Measurements from ENCODE around the gene CEBPZ. TPM values are rescaled to one million over a fixed set of nuclear protein-coding genes. Genes with fewer than 3 reads are reported as not detected.

Gene CEBPZ
- total RNA-seq, 2 donors from 2014 or later, result 52.6 to 67.7 TPM

GRCh38 chr2:37156071-37156856 is 75.1 kb downstream of the CEBPZ start:
- ATAC-seq (replicated peaks in 1 of 2), result peak; percentile 22 to 31
- Mint-ChIP-seq H3K9me3 (peaks cover 0 to 2% of the 10 kb centered on the region in 2 donors), H3K4me1 (ENCODE audit: low read depth) (peaks cover 32% of the 10 kb centered on the region), H3K27me3 (ENCODE audit: low read depth) (no peaks in the 10 kb centered on the region), H3K27ac (peak overlapping the region; percentile 96), H3K36me3 (ENCODE audit: insufficient read depth in 2 of 2) (peaks cover 14 to 19% of the 10 kb centered on the region in 2 donors), H3K4me3 (peak overlapping the region; percentile 96 to 97)
- DNase-seq, result peak in 1 of 2 donors; percentile 14

- DNase-seq (no peak), ATAC-seq (replicated peaks in 1 of 2) (no peak)
- Mint-ChIP-seq H3K4me1 (ENCODE audit: low read depth) (peaks cover 34% of the 10 kb centered on the region), H3K4me3 (peak overlapping the region; percentile 7 to 97), H3K9me3 (peaks cover 0 to 2% of the 10 kb centered on the region in 2 donors), H3K27me3 (ENCODE audit: low read depth) (no peaks in the 10 kb centered on the region), H3K27ac (peak overlapping the region; percentile 96), H3K36me3 (ENCODE audit: insufficient read depth in 2 of 2) (peaks cover 14 to 19% of the 10 kb centered on the region in 2 donors)
Measured at GRCh38 chr2:37154785-37155184, 76.6 kb downstream of the CEBPZ start.

DNA sequence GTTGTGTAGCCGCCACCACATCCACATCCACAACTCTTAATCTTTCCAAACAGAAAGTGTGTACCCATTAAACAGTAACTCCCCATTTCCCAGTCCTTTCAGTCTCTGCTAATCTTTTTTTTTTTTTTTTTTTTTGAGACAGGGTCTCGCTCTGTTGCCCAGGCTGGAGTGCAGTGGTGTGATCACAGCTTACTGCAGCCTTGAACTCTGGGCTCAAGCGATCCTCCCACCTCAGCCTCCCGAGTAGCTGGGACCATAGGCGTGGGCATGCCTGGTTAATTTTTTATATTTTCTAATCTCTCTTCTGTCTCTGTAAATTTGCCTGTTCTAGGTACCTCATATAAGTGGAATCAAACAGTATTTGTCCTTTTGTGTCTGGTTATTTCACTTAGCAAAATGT is 78.2 kb downstream of the CEBPZ start:
- H3K27ac Mint-ChIP-seq, result peak overlapping the region; percentile 31
- DNase-seq (no peak), ATAC-seq (replicated peaks in 1 of 2) (no peak)
- no peaks in the 10 kb centered on the region for H3K27me3 Mint-ChIP-seq (ENCODE audit: low read depth)
- peaks cover 0 to 2% of the 10 kb centered on the region in 2 donors for H3K9me3 Mint-ChIP-seq
- no peak overlapping the region for H3K4me3 Mint-ChIP-seq
- peaks cover 17 to 23% of the 10 kb centered on the region in 2 donors for H3K36me3 Mint-ChIP-seq (ENCODE audit: insufficient read depth in 2 of 2)
- peaks cover 36% of the 10 kb centered on the region for H3K4me1 Mint-ChIP-seq (ENCODE audit: low read depth)

Other genes starting within 250 kb of the CEBPZ start
- gene HEATR5B, start 147.2 kb downstream of the CEBPZ start, total RNA-seq, result 10 to 100 TPM; 12.4 to 14.8 TPM
- 10 to 100 TPM; 12.3 to 12.4 TPM for gene GPATCH11, start 147.1 kb downstream of the CEBPZ start, total RNA-seq
- 10 to 100 TPM; 30.1 to 42.9 TPM for gene EIF2AK2, start 74.6 kb downstream of the CEBPZ start, total RNA-seq
- not detected for gene SULT6B1, start 42.9 kb downstream of the CEBPZ start, total RNA-seq
- 10 to 100 TPM; 34.0 to 39.7 TPM for gene CEBPZOS, start 35.1 kb downstream of the CEBPZ start, total RNA-seq
- 10 to 100 TPM; 30.6 to 33.4 TPM for gene NDUFAF7, start 62 bp upstream of the CEBPZ start, total RNA-seq
- gene PRKD3, start 93.2 kb upstream of the CEBPZ start, total RNA-seq, result 10 to 100 TPM; 20.2 to 28.5 TPM
- under 1 TPM; 0.35 to 0.70 TPM for gene QPCT, start 113.0 kb upstream of the CEBPZ start, total RNA-seq

All from activated T-cell treated with anti-CD3 and anti-CD28 coated beads, Interleukin-2, amount 50 U/mL, for 72 hours (primary cell).